Right lobe of liver (tissue), 4 donors: ENCODE measurements around the gene TRMT61B.

ENCODE experiments used
- POLR2A ChIP-seq: fragments of 450-650 bp; IDR thresholded peaks from one replicate; pipeline ENCODE4 v1.6.1; 2017; ENCODE audit warnings: antibody characterized with exemption, mild to moderate bottlenecking
- TF ChIP-seq, protein P1 (sequence below), 4 donors: fragments of 200-600 bp in 3 of 4; fragments of 450-650 bp in 1 of 4; IDR thresholded peaks; one replicate each; pipeline versions ENCODE4 v1.5.1 to v1.8.0; 2016 to 2022; ENCODE audit warnings: antibody characterized with exemption in 4 of 4, mild to moderate bottlenecking in 2 of 4
- donor health status: DM: no; HTN: no; CAD: no.
- donor health status: DM: no; HTN: no; CAD: no.
- donor health status: DM: no; HTN: yes; CAD: no.

DNA sequence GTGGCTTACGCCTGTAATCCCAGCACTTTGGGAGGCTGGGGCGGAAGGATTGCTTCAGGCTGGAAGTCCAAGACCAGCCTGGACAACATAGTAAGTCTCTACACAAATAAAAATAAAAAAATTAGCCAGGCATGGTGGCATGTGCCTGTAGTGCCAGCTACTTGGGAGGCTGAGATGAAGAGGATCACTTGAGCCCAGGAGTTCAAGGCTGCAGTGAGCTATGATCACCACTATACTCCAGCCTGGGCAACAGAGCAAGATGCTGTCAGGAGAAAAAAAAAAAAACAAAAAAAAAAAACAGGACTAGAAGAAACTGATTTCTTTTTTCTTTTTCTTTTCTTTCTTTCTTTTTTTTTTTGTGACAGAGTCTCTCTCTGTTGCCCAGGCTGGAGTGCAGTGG lies 45.9 kb downstream of the TRMT61B start:
- TF ChIP-seq POLR2A, result no peak
- TF ChIP-seq, protein P1, sequence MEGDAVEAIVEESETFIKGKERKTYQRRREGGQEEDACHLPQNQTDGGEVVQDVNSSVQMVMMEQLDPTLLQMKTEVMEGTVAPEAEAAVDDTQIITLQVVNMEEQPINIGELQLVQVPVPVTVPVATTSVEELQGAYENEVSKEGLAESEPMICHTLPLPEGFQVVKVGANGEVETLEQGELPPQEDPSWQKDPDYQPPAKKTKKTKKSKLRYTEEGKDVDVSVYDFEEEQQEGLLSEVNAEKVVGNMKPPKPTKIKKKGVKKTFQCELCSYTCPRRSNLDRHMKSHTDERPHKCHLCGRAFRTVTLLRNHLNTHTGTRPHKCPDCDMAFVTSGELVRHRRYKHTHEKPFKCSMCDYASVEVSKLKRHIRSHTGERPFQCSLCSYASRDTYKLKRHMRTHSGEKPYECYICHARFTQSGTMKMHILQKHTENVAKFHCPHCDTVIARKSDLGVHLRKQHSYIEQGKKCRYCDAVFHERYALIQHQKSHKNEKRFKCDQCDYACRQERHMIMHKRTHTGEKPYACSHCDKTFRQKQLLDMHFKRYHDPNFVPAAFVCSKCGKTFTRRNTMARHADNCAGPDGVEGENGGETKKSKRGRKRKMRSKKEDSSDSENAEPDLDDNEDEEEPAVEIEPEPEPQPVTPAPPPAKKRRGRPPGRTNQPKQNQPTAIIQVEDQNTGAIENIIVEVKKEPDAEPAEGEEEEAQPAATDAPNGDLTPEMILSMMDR (IDR thresholded peaks at IDR 0.05), result no peak
